Measurements from ENCODE around the gene SPOCK1. TPM values are rescaled to one million over a fixed set of nuclear protein-coding genes. Genes with fewer than 3 reads are reported as not detected.

Gene SPOCK1
- polyA plus RNA-seq, 3 donors = 1.8 to 5.7 (median 2.1) TPM

DNA sequence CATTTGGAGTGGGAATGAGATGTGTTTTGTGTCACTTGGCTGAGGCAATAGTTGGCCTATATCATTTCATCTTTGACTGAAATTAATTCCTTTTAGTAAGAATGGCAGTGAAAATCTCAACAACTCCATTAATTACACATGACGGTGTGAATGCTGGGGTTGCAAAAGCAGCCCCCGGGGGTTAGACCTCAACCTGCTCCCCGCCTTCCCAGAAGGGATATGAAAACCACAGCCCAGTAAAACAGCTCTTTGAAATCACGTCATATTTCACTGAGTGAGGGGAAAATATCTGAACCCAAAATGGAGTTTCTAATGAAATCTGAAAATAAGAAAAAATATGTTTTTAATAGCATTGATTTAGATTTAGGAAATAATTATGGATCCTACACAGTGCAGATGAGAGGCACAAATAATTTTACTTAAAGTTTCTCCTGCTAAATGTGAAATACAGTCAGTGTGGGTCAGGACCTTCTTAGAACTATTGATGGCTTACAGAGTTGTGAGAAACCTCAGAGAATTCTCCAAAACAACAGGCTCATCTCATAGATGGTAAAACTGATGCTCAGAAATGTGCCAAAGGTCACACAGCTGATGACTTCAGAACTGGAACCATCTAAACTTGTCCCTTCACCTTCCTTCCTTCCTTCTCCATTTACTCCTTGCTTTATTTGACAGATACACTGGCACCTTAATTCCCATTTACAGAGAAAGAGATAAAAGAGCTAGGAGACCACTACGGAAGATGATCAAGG lies 96.5 kb downstream of the SPOCK1 start:
- H3K4me3 ChIP-seq (replicated peaks in 1 of 3; ENCODE audit: low read depth in 2 of 3, low read length in 3 of 3) = no peak overlapping the region
- no peak overlapping the region for H3K9ac ChIP-seq (ENCODE audit: insufficient read depth, low read length, poor library complexity, severe bottlenecking)
- intact Hi-C loops (cut with micrococcal nuclease) = no loop called here
- no peak overlapping the region for H3K27ac ChIP-seq (ENCODE audit: low read depth in 1 of 2, low read length in 2 of 2)
- H3K9me3 Mint-ChIP-seq = no peaks in the 10 kb centered on the region
- H4K20me1 ChIP-seq (ENCODE audit: insufficient read depth, low read length) = no peaks in the 10 kb centered on the region
- no peaks in the 10 kb centered on the region for H3K4me1 ChIP-seq (ENCODE audit: control insufficient read depth in 1 of 2, insufficient read depth in 2 of 2, low read length in 2 of 2)
- WGBS (ENCODE audit: insufficient coverage) = 88% methylated on average over 1 of the region's 5 CpGs
- peaks cover 1 to 8% (median 6%) of the 10 kb centered on the region in 3 donors for H3K27me3 Mint-ChIP-seq (ENCODE audit: low read depth in 3 of 3)
- no peak overlapping the region for H3K4me2 ChIP-seq (replicated peaks; ENCODE audit: extremely low read depth, low read length, poor library complexity, severe bottlenecking)
- no peak overlapping the region for H2AFZ ChIP-seq (ENCODE audit: insufficient read depth, low read depth, low read length, poor library complexity, severe bottlenecking)
- no peaks in the 10 kb centered on the region for H3K9me3 ChIP-seq (replicated peaks in 1 of 2; ENCODE audit: control insufficient read depth in 1 of 2, insufficient read depth in 1 of 2, low read length in 2 of 2)
- DNase-seq = no peak
- H3K4me1 Mint-ChIP-seq = peaks cover 5% of the 10 kb centered on the region
- no peaks in the 10 kb centered on the region for H3K36me3 ChIP-seq (replicated peaks in 1 of 2; ENCODE audit: control insufficient read depth in 1 of 2, insufficient read depth in 2 of 2, low read length in 2 of 2)
- no peaks in the 10 kb centered on the region for H3K27me3 ChIP-seq (ENCODE audit: control insufficient read depth in 2 of 2, insufficient read depth in 2 of 2, low read length in 2 of 2)
- no peaks in the 10 kb centered on the region for H3K79me2 ChIP-seq (ENCODE audit: insufficient read depth, low read length)
- H3K27ac Mint-ChIP-seq = no peak overlapping the region
- no peaks in the 10 kb centered on the region for H3K36me3 Mint-ChIP-seq
- no peak overlapping the region for H3K4me3 Mint-ChIP-seq
- TF ChIP-seq, protein P1, sequence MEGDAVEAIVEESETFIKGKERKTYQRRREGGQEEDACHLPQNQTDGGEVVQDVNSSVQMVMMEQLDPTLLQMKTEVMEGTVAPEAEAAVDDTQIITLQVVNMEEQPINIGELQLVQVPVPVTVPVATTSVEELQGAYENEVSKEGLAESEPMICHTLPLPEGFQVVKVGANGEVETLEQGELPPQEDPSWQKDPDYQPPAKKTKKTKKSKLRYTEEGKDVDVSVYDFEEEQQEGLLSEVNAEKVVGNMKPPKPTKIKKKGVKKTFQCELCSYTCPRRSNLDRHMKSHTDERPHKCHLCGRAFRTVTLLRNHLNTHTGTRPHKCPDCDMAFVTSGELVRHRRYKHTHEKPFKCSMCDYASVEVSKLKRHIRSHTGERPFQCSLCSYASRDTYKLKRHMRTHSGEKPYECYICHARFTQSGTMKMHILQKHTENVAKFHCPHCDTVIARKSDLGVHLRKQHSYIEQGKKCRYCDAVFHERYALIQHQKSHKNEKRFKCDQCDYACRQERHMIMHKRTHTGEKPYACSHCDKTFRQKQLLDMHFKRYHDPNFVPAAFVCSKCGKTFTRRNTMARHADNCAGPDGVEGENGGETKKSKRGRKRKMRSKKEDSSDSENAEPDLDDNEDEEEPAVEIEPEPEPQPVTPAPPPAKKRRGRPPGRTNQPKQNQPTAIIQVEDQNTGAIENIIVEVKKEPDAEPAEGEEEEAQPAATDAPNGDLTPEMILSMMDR (IDR thresholded peaks at IDR 0.05) = no peak

DNA sequence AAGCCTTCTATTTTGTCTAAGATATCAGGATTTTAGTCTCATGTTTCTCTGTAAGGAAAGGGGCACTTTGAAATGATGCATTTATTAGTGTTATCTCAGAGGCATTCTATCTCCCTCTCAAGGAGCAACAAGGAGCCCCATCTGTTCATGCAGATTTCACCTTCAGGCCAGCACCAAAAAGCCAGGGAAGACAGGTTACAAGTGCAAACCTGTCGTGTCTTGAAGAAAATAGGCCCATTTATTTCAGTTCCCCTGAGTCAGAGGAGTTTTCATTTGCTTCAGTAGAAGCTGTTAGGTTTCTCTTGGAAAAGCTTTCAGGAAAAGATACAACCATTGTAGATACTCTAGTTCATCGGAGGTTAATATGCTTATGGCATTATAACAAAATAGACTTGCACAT lies 97.2 kb downstream of the SPOCK1 start:
- Mint-ChIP-seq H3K9me3 (no peaks in the 10 kb centered on the region), H3K4me1 (peaks cover 5% of the 10 kb centered on the region), H3K27ac (no peak overlapping the region), H3K4me3 (no peak overlapping the region), H3K27me3 (ENCODE audit: low read depth in 3 of 3) (peaks cover 1 to 7% (median 6%) of the 10 kb centered on the region in 3 donors), H3K36me3 (no peaks in the 10 kb centered on the region)
- Histone ChIP-seq H2AFZ (ENCODE audit: insufficient read depth, low read depth, low read length, poor library complexity, severe bottlenecking) (no peak overlapping the region), H3K4me1 (ENCODE audit: control insufficient read depth in 1 of 2, insufficient read depth in 2 of 2, low read length in 2 of 2) (no peaks in the 10 kb centered on the region), H3K4me2 (replicated peaks; ENCODE audit: extremely low read depth, low read length, poor library complexity, severe bottlenecking) (no peak overlapping the region), H4K20me1 (ENCODE audit: insufficient read depth, low read length) (no peaks in the 10 kb centered on the region), H3K27me3 (ENCODE audit: control insufficient read depth in 2 of 2, insufficient read depth in 2 of 2, low read length in 2 of 2) (no peaks in the 10 kb centered on the region), H3K4me3 (replicated peaks in 1 of 3; ENCODE audit: low read depth in 2 of 3, low read length in 3 of 3) (no peak overlapping the region), H3K9ac (ENCODE audit: insufficient read depth, low read length, poor library complexity, severe bottlenecking) (no peak overlapping the region), H3K9me3 (replicated peaks in 1 of 2; ENCODE audit: control insufficient read depth in 1 of 2, insufficient read depth in 1 of 2, low read length in 2 of 2) (no peaks in the 10 kb centered on the region), H3K79me2 (ENCODE audit: insufficient read depth, low read length) (no peaks in the 10 kb centered on the region), H3K27ac (ENCODE audit: low read depth in 1 of 2, low read length in 2 of 2) (no peak overlapping the region), H3K36me3 (replicated peaks in 1 of 2; ENCODE audit: control insufficient read depth in 1 of 2, insufficient read depth in 2 of 2, low read length in 2 of 2) (no peaks in the 10 kb centered on the region)
- TF ChIP-seq, protein P1 (IDR thresholded peaks at IDR 0.05) = no peak
- no CpG with 5 or more reads among the region's 2 CpGs for WGBS (ENCODE audit: insufficient coverage)
- intact Hi-C loops (cut with micrococcal nuclease) = no loop called here
- DNase-seq = no peak
